Gastroesophageal sphincter (tissue), 4 donors: ENCODE measurements around the gene ACOX1. TPM values are rescaled to one million over a fixed set of nuclear protein-coding genes. Genes with fewer than 3 reads are reported as not detected.

Source experiments
- ATAC-seq: fragments of 150-250 bp; one replicate; pipeline ENCODE4 v1.9.1; 2016; ENCODE audit warnings: mild to moderate bottlenecking, moderate library complexity
- H3K27ac ChIP-seq, 4 donors: fragments of 200-600 bp; sonication (generic) in 3 of 4; 1 replicate in 3 of 4; 2 replicates in 1 of 4; pipeline ENCODE4 v1.5.1; 2016 to 2019
- H3K27me3 ChIP-seq: fragments of 200-600 bp; sonication (generic); one replicate; pipeline ENCODE4 v1.5.1; 2019
- H3K36me3 ChIP-seq, 2 donors: fragments of 200-600 bp; sonication (generic); one replicate each; pipeline ENCODE4 v1.5.1; 2019; ENCODE audit warnings: control low read depth in 1 of 2
- H3K4me1 ChIP-seq, 3 donors: fragments of 200-600 bp; sonication (generic); 1 replicate in 2 of 3; 2 replicates in 1 of 3; pipeline ENCODE4 v1.5.1; 2016 to 2019; ENCODE audit warnings: control low read depth in 2 of 3
- H3K4me3 ChIP-seq, 2 donors: fragments of 200-600 bp; sonication (generic); one replicate each; pipeline ENCODE4 v1.5.1; 2019; ENCODE audit warnings: mild to moderate bottlenecking in 1 of 2, moderate library complexity in 1 of 2
- H3K9me3 ChIP-seq, 3 donors: fragments of 200-600 bp; sonication (generic); one replicate each; pipeline ENCODE4 v1.5.1; 2017 to 2019; ENCODE audit warnings: control low read depth in 2 of 3
- CTCF ChIP-seq, 4 experiments: fragments of 200-600 bp in 2 of 4; fragments of 450-650 bp in 2 of 4; sonication (generic) in 1 of 4; IDR thresholded peaks; one replicate each; pipeline ENCODE4 v1.5.1; 2017 to 2019; ENCODE audit warnings: antibody characterized with exemption in 4 of 4, mild to moderate bottlenecking in 2 of 4, moderate library complexity in 2 of 4
- EP300 ChIP-seq: sonication (generic); formaldehyde crosslinking; IDR thresholded peaks from one replicate; pipeline ENCODE4 v1.6.1; 2017; ENCODE audit warnings: antibody characterized with exemption, mild to moderate bottlenecking
- POLR2A ChIP-seq, 2 donors: fragments of 450-650 bp; IDR thresholded peaks; one replicate each; pipeline ENCODE4 v1.6.1; 2017; ENCODE audit warnings: antibody characterized with exemption in 2 of 2, mild to moderate bottlenecking in 2 of 2, moderate library complexity in 1 of 2
- POLR2AphosphoS5 ChIP-seq: sonication (generic); formaldehyde crosslinking; IDR thresholded peaks from one replicate; pipeline ENCODE4 v1.6.1; 2017; ENCODE audit warnings: antibody characterized with exemption
- WGBS, 2 donors: methylation state at CpG; one replicate each; pipeline ENCODE4 v1.1.5; 2018; ENCODE audit warnings: low coverage in 1 of 2; 5-methylcytosine and 5-hydroxymethylcytosine counted together
- total RNA-seq, 4 donors: library from RNA; depleted of rRNA; stranded (reverse); fragments of >200 nt; gene quantifications; one replicate each; pipeline ENCODE4 v1.1.0, GENCODE V29; 2016

Gene ACOX1
- total RNA-seq, 4 donors from 2014 or later = 45.9 to 63.4 (median 54.2) TPM

DNA sequence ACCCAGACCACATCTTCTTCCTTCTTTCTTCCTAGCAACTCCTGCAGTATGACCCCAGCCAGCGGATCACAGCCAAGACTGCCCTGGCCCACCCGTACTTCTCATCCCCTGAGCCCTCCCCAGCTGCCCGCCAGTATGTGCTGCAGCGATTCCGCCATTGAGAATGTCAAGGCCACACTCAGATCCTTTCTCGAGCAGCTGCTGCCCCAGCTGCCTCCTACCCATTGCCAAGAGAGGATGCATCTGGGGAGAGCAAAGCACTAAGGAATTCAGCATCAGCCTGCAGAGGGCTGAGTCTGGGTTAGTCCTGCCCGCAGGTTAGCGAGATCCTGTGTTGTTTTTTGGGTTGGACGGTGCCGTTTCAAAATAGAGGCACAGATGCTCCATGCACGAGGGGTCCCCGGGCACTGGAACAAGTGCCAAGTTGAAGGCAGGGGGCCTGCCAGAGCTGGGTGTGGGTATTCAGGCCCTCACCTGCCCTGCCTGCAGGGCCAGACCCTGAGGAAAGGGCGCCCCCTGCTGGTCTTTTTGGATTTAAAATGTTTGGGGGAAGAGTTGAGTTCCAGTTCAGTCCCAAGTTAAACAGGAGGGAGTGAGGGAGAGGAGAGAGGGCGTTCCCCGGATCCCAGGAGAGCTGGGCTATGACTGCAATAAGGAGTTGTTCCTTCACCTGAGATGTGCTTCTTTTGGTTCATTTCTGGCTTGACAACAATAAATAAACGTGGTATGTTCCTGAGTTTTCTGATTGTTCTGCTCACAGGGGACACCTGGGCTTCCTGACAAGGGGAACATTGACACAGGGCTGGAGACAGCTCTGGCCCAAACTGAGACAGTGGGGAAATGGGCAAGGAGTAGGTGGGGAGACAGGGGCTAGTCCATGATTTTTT lies 26.5 kb upstream of the ACOX1 start:
- H3K36me3 ChIP-seq = peaks cover 0 to 15% of the 10 kb centered on the region in 2 donors
- no peaks in the 10 kb centered on the region for H3K27me3 ChIP-seq
- H3K9me3 ChIP-seq = no peaks in the 10 kb centered on the region
- peak; percentile 55 for ATAC-seq
- H3K4me3 ChIP-seq = no peak overlapping the region
- TF ChIP-seq EP300 (no peak), CTCF (IDR thresholded peaks at IDR 0.05) (peak in 3 of 4 experiments; percentile 68 to 75 (median 68)), POLR2A (IDR thresholded peaks at IDR 0.05) (no peak)
- peak overlapping the region in 1 of 4 donors; percentile 1 for H3K27ac ChIP-seq
- 37 to 55% methylated on average over 4 to 7 of the region's 16 CpGs for WGBS, 2 donors
- H3K4me1 ChIP-seq = peaks cover 0 to 10% (median 0%) of the 10 kb centered on the region in 3 donors

DNA sequence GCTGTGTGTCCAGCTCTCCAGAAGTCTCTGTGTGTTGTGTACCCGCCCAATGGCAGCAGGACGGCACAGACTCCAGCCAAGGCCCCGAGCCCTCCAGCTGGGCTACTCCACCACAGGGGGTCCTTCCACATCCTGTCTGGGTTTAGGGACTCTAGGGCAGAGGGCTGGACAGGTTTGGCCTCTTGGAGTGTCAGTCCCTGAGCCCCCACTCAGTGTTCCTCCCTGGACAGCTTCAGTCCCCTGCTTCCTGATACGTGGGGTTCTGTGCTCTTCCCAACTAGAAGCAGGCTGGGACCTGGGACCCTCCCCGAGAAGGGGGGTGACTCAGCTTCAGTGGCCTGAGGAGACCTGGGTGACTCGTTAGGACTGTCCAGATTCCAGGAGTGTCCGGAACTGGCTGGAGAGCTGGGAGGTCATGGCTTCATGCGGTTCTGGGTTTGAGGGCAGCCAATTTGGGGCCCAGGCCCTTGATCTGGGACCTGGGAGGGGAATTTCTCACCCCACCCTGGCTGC lies 25.8 kb upstream of the ACOX1 start:
- Histone ChIP-seq H3K4me3 (no peak overlapping the region), H3K4me1 (peaks cover 0 to 10% (median 0%) of the 10 kb centered on the region in 3 donors), H3K27me3 (no peaks in the 10 kb centered on the region), H3K36me3 (peaks cover 0 to 22% of the 10 kb centered on the region in 2 donors), H3K27ac (peak overlapping the region in 1 of 4 donors; percentile 1), H3K9me3 (no peaks in the 10 kb centered on the region)
- 49% methylated on average over 3 of the region's 8 CpGs; no CpG with 5 or more reads in 1 of the 2 donors for WGBS, 2 donors
- TF ChIP-seq EP300 (no peak), POLR2AphosphoS5 (no peak), CTCF (IDR thresholded peaks at IDR 0.05) (no peak), POLR2A (IDR thresholded peaks at IDR 0.05) (no peak)
- ATAC-seq = no peak

DNA sequence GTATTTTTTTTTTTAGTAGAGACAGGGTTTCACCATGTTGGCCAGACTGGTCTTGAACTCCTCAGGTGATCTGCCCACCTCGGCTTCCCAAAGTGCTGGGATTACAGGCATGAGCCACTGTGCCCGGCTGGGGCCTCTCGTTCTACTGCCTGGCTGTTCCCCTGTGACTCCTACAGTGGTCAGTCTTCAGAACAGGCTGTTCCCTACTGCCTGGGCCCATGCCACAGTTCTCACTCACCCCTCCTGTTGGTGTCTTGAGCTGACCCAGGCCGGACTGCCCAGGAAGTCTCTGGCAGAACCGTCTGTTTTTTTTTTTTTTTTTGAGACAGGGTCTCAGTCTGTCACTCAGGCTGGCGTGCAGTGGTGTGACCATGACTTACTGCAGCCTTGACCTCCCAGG lies 24.9 kb upstream of the ACOX1 start:
- peaks cover 0 to 10% (median 0%) of the 10 kb centered on the region in 3 donors for H3K4me1 ChIP-seq
- H3K9me3 ChIP-seq = no peaks in the 10 kb centered on the region
- peaks cover 0 to 23% of the 10 kb centered on the region in 2 donors for H3K36me3 ChIP-seq
- no peak overlapping the region for H3K4me3 ChIP-seq
- H3K27ac ChIP-seq = no peak overlapping the region
- ATAC-seq = no peak
- no peaks in the 10 kb centered on the region for H3K27me3 ChIP-seq
- no peak for TF ChIP-seq POLR2AphosphoS5
- TF ChIP-seq POLR2A (IDR thresholded peaks at IDR 0.05) = no peak
- no peak for TF ChIP-seq EP300
- TF ChIP-seq CTCF (IDR thresholded peaks at IDR 0.05) = no peak
- 67 to 100% methylated on average over 2 to 3 of the region's 6 CpGs for WGBS, 2 donors

DNA sequence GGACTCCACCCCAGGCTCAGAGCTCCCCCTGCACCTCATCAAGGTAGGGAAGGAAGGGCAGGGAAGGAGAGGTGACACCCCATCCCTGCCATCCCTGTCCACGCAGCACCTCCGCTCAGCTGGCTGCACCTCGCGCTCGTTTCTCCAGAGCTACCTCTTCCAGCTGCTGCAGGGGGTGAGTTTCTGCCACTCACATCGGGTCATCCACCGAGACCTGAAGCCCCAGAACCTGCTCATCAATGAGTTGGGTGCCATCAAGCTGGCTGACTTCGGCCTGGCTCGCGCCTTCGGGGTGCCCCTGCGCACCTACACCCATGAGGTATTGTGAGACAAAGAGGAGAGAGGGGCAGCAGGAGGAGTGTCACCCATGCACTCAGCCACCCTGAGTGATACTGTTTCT lies 23.1 kb upstream of the ACOX1 start:
- ATAC-seq = no peak
- 100% methylated on average over 2 of the region's 12 CpGs; no CpG with 5 or more reads in 1 of the 2 donors for WGBS, 2 donors
- Histone ChIP-seq H3K4me1 (peaks cover 0 to 13% (median 0%) of the 10 kb centered on the region in 3 donors), H3K4me3 (no peak overlapping the region), H3K36me3 (peaks cover 0 to 23% of the 10 kb centered on the region in 2 donors), H3K27me3 (no peaks in the 10 kb centered on the region), H3K27ac (no peak overlapping the region), H3K9me3 (no peaks in the 10 kb centered on the region)
- TF ChIP-seq POLR2AphosphoS5 (no peak), POLR2A (IDR thresholded peaks at IDR 0.05) (no peak), CTCF (IDR thresholded peaks at IDR 0.05) (no peak), EP300 (no peak)
